Adrenal gland (tissue), 5 donors: ENCODE data around the gene CDC42.

ENCODE experiments used
- CTCF ChIP-seq, 6 experiments: fragments of 450-650 bp in 4 of 6; fragments of 200-600 bp in 2 of 6; sonication (generic) in 1 of 6; IDR thresholded peaks; 1 replicate in 5 of 6; 2 replicates in 1 of 6; pipeline versions ENCODE4 v1.5.1 to v1.8.0; 2016 to 2021; ENCODE audit warnings: antibody characterized with exemption in 6 of 6, mild to moderate bottlenecking in 2 of 6, moderate library complexity in 1 of 6
- POLR2A ChIP-seq, 2 donors: fragments of 450-650 bp; IDR thresholded peaks; one replicate each; pipeline ENCODE4 v1.6.1; 2017; ENCODE audit warnings: antibody characterized with exemption in 2 of 2, mild to moderate bottlenecking in 2 of 2, moderate library complexity in 1 of 2
- donor health status: DM: no; HTN: no; CAD: no.

GRCh38 chr1:22123901-22124404, 71.4 kb downstream of the CDC42 start:
- TF ChIP-seq CTCF (IDR thresholded peaks at IDR 0.05) (no peak), POLR2A (IDR thresholded peaks at IDR 0.05) (no peak)
